CD4-positive, alpha-beta T cell treated with Interleukin-4 for 1 hour (primary cell): ENCODE results near the gene SPP2.
A peak's percentile ranks its signal among the peaks of the same experiment; 100 is the strongest.

Source experiments
- DNase-seq, 2 donors: peaks; one replicate each; pipeline ENCODE4 v3.0.0-alpha.2; 2020 to 2022

The SPP2 gene

GRCh38 chr2:234044157-234044556 is 6.3 kb upstream of the SPP2 start:
- DNase-seq: no peak

- no peak for DNase-seq
These were observed 4.0 kb upstream of the SPP2 start for GRCh38 chr2:234046521-234046920.

- no peak for DNase-seq
These were observed 3.1 kb upstream of the SPP2 start for GRCh38 chr2:234047361-234047760.

GRCh38 chr2:234048049-234048448 is 2.5 kb upstream of the SPP2 start:
- no peak for DNase-seq

- DNase-seq: no peak
These were observed 1.0 kb downstream of the SPP2 start for GRCh38 chr2:234051374-234052070.

GRCh38 chr2:234058881-234059280 is 8.4 kb downstream of the SPP2 start:
- no peak for DNase-seq

GRCh38 chr2:234060236-234060635 is 9.7 kb downstream of the SPP2 start:
- no peak for DNase-seq

GRCh38 chr2:234061624-234062257 is 11.2 kb downstream of the SPP2 start:
- no peak for DNase-seq

GRCh38 chr2:234066587-234066986 is 16.1 kb downstream of the SPP2 start:
- DNase-seq: no peak

GRCh38 chr2:234071664-234072063 is 21.2 kb downstream of the SPP2 start:
- peak; percentile 33 to 36 for DNase-seq

- DNase-seq: no peak
These were observed 22.0 kb downstream of the SPP2 start for GRCh38 chr2:234072454-234072853.

- DNase-seq: no peak
These were observed 24.4 kb downstream of the SPP2 start for GRCh38 chr2:234074751-234075517.

- no peak for DNase-seq
These were observed 25.0 kb downstream of the SPP2 start for GRCh38 chr2:234075518-234075915.

- DNase-seq: no peak
These were observed 25.4 kb downstream of the SPP2 start for GRCh38 chr2:234075947-234076346.

- no peak for DNase-seq
These were observed 25.9 kb downstream of the SPP2 start for GRCh38 chr2:234076451-234076850.

GRCh38 chr2:234078129-234078528 is 27.6 kb downstream of the SPP2 start:
- no peak for DNase-seq

- DNase-seq: no peak
These were observed 31.7 kb downstream of the SPP2 start for GRCh38 chr2:234081970-234082822.

GRCh38 chr2:234083572-234084348 is 33.3 kb downstream of the SPP2 start:
- DNase-seq: no peak

GRCh38 chr2:234091432-234091879 is 41.0 kb downstream of the SPP2 start:
- DNase-seq: no peak

GRCh38 chr2:234091883-234092282 is 41.4 kb downstream of the SPP2 start:
- DNase-seq: no peak

GRCh38 chr2:234092344-234092743 is 41.8 kb downstream of the SPP2 start:
- no peak for DNase-seq

- no peak for DNase-seq
These were observed 44.8 kb downstream of the SPP2 start for GRCh38 chr2:234095301-234095700.
